SK-N-MC (cell line): ENCODE measurements around the gene LIPC.

ENCODE experiments used
- DNase-seq: peaks from one replicate; pipeline ENCODE4 v3.0.0-alpha.2; 2011; ENCODE audit warnings: low read depth, low spot score
- H3K27ac ChIP-seq: fragments of 200-600 bp; sonication (generic); 2 replicates; pipeline ENCODE4 v1.5.1; 2016; ENCODE audit warnings: mixed run types
- H3K36me3 ChIP-seq: fragments of 200-600 bp; sonication (generic); 2 replicates; pipeline ENCODE4 v1.6.1; 2017; ENCODE audit warnings: antibody characterized with exemption, low read length, mixed read lengths; ENCODE audit not compliant: insufficient read depth
- H3K4me3 ChIP-seq: fragments of 200-600 bp; sonication (generic); 2 replicates; pipeline ENCODE4 v1.5.1; 2016
- H3K9ac ChIP-seq: fragments of 200-600 bp; sonication (generic); 2 replicates; pipeline ENCODE4 v1.8.0; 2017; ENCODE audit warnings: mixed run types, mixed read lengths; ENCODE audit not compliant: insufficient read length
- H3K9me3 ChIP-seq: fragments of 200-600 bp; sonication (generic); 2 replicates; pipeline ENCODE4 v1.6.1; 2017; ENCODE audit warnings: low read depth, mild to moderate bottlenecking, antibody characterized with exemption, low read length, moderate library complexity, mixed read lengths
- EZH2 ChIP-seq: fragments of 200-600 bp; sonication (generic); IDR thresholded peaks from one replicate; pipeline ENCODE4 v1.6.1; 2017; ENCODE audit warnings: antibody characterized with exemption
- FOXP2 ChIP-seq: optimal IDR thresholded peaks from 2 replicates; pipeline ENCODE3; 2011; ENCODE audit warnings: mild to moderate bottlenecking, moderate library complexity; ENCODE audit not compliant: insufficient read depth; ENCODE audit errors: extremely low read length, control extremely low read depth
- POLR2AphosphoS5 ChIP-seq: IDR thresholded peaks from 2 replicates; pipeline ENCODE4 v1.6.1; 2012; ENCODE audit warnings: mild to moderate bottlenecking, low read depth, low read length, borderline replicate concordance

The LIPC gene

DNA sequence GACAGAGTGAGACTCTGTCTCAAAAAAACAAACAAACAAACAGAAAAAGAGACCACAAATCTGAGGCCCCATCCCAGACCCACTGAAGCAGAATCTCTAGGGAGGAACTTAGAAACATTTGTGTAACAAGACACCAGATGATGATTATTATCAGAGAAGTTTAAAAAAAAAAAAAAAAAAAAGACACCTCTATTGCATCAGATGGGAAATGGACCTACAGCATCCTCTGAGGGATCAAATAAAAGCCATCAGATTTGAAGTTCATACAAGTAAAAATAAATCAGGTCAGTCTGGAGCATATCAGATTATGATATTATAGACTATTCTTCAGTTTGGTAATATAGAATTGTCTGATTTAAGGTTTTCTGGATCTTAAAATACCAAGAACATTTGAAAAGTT lies 21.9 kb upstream of the LIPC start:
- H3K9me3 ChIP-seq, result no peaks in the 10 kb centered on the region
- no peak overlapping the region for H3K9ac ChIP-seq
- no peak for TF ChIP-seq POLR2AphosphoS5
- no peak for TF ChIP-seq FOXP2
- no peak for TF ChIP-seq EZH2
- H3K36me3 ChIP-seq, result no peaks in the 10 kb centered on the region
- H3K4me3 ChIP-seq, result no peak overlapping the region
- no peak for DNase-seq
- H3K27ac ChIP-seq, result no peak overlapping the region

DNA sequence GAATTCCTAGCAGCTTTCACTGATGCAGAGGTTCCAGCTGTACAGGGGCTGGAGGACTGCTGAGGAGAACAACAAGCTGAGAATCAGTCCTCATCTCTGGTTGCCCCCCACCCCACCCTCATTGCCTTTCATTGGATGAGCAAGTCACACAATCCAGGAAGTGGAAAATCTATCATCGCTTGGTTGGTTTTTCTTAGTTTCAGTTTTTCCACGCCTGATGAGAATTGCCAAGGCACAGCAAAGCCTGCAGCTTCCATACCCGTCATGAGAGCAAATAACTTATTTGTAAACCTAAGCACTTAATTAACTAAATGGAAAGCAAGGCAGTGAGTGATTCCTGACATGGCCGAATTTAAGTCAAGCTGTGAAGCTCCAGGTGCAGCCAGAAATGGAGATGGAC lies 21.4 kb upstream of the LIPC start:
- no peak overlapping the region for H3K9ac ChIP-seq
- no peaks in the 10 kb centered on the region for H3K36me3 ChIP-seq
- no peak overlapping the region for H3K4me3 ChIP-seq
- H3K9me3 ChIP-seq, result no peaks in the 10 kb centered on the region
- TF ChIP-seq EZH2 (no peak), POLR2AphosphoS5 (no peak), FOXP2 (no peak)
- DNase-seq, result no peak
- H3K27ac ChIP-seq, result no peak overlapping the region

DNA sequence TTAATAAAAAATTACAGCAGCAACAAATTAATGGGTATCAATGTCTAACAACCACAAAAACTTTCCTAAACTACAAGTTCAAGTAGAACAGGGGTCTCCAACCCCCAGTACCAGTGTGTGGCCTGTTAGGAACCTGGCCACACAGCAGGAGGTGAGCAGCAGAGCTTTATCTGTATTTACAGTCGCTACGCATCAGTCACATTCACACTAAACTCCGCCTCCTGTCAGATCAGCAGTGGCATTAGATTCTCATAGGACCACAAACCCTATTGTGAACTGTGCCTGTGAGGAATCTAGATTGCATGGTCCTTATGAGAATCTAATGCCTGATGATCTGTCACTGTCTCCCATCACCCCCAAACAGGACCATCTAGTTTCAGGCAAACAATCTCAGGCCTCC lies 18.5 kb upstream of the LIPC start:
- TF ChIP-seq FOXP2 (no peak), POLR2AphosphoS5 (no peak), EZH2 (no peak)
- H3K4me3 ChIP-seq, result no peak overlapping the region
- H3K36me3 ChIP-seq, result no peaks in the 10 kb centered on the region
- no peak overlapping the region for H3K9ac ChIP-seq
- no peak for DNase-seq
- no peaks in the 10 kb centered on the region for H3K9me3 ChIP-seq
- no peak overlapping the region for H3K27ac ChIP-seq

DNA sequence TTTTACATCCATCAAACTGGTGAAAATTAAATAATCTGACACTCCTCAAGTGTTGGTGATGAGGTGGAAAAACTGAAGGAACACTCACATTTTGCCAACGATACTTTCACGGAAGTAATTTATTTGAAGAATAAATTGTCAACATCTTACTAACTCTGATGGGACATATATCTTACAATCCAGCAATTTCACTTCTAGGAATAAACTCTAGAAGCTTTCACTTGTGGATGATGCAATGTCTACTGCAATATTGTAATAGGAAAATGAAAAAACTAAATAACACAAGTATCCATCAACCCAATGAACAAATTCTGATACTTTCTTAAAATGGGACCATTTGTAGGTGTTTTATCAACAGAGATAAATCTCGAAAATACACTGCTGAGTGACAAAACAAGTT lies 16.2 kb upstream of the LIPC start:
- TF ChIP-seq FOXP2 (no peak), POLR2AphosphoS5 (no peak), EZH2 (no peak)
- Histone ChIP-seq H3K36me3 (no peaks in the 10 kb centered on the region), H3K9me3 (no peaks in the 10 kb centered on the region), H3K4me3 (no peak overlapping the region), H3K9ac (no peak overlapping the region), H3K27ac (no peak overlapping the region)
- DNase-seq, result no peak

DNA sequence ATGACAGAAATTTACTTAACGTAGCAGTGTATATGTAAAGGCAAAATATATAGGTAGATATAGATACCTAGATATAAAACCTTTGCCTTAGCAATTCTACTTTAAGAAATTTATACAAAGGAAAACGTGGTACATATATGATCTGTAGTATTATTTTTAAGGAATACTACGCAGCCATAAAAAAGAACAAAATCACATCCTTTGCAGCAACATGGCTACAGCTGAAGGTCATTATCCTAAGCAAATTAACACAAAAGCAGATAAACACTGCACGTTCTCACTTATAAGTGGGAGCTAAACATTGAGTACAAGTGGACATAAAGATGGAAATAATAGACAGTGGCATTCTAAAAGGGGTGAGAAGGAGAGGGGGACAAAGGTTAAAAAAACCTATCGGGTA lies 14.8 kb upstream of the LIPC start:
- Histone ChIP-seq H3K4me3 (no peak overlapping the region), H3K27ac (no peak overlapping the region), H3K9ac (no peak overlapping the region), H3K9me3 (no peaks in the 10 kb centered on the region), H3K36me3 (no peaks in the 10 kb centered on the region)
- TF ChIP-seq EZH2, result no peak
- no peak for DNase-seq

DNA sequence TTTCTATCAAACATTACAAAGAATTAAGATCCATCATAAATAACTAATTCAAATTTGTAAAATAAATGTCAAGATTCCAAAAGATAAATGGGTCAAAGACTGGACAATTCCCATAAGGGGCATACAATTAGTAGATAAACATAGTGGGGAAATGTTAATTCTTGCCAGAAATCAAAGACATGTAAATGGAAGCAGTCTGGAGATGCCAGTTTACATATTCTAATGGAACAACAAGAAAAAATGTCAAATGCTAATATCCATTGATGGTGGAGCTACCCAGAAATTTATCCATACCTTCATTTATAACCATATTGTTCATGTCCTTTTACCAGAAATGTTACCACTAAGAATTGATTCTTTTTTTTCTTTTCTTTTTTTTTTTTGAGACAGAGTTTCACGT lies 13.7 kb upstream of the LIPC start:
- Histone ChIP-seq H3K9ac (no peak overlapping the region), H3K27ac (no peak overlapping the region), H3K9me3 (no peaks in the 10 kb centered on the region), H3K4me3 (no peak overlapping the region), H3K36me3 (no peaks in the 10 kb centered on the region)
- no peak for DNase-seq
- TF ChIP-seq FOXP2 (no peak), EZH2 (no peak), POLR2AphosphoS5 (no peak)

DNA sequence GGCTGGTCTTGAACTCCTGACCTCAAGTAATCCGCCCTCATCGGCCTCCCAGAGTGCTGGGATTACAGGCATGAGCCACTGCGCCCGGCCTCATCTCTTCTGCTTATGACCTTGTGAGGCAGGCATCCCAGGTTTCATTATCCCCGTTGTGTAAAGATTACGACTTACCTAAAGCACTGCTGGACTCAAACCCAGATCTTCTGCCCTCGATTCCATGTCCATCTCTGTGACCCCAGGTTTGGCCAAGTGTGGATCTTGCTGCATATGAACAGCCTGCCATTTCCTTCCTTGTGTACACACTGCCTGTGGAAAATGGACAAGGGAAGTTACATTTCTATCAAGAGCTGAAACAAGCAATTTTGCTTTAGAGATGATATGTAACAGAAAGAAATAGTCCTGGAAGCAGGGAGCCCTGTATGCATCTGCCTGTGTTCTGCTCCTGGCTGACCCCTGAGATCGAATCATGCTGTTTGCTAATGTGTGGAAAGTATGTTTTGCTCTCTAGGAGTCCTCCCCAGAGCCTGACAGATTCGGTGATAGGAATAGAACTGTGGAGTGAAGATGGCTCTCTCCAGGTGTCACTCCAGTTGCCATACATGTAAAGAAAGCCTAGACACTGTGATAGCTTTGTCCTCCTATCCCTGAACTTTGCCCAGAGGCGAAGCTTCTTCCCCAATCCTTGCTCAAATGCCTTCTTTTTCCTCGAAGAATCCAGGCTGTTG lies 11.8 kb upstream of the LIPC start:
- DNase-seq, result no peak
- no peaks in the 10 kb centered on the region for H3K9me3 ChIP-seq
- H3K4me3 ChIP-seq, result no peak overlapping the region
- no peak overlapping the region for H3K9ac ChIP-seq
- TF ChIP-seq EZH2, result no peak
- no peak for TF ChIP-seq FOXP2
- TF ChIP-seq POLR2AphosphoS5, result no peak
- H3K27ac ChIP-seq, result no peak overlapping the region
- H3K36me3 ChIP-seq, result no peaks in the 10 kb centered on the region

DNA sequence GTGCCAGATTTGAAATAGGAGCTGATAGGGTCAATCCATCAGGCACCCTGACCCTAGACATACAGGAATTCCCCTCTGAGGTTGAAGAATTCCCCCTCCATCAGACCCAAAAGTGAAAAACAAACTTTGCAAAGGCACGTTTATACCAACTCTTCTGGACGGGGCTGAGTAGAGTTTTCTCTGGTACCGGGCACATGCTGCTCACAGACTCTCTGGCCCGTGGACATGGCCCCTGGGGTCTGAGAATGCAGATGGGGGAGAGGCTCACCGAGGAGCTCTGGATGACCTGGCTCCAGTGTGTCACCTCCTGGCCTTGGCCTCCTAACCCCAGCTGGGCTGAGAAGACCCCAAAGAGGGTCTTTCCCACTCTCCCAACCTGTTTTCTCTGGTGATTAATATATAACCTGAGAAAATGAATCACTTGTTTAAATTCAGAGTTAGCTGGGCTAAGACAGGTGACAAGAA lies 11.2 kb upstream of the LIPC start:
- Histone ChIP-seq H3K27ac (no peak overlapping the region), H3K9ac (no peak overlapping the region), H3K36me3 (no peaks in the 10 kb centered on the region), H3K9me3 (no peaks in the 10 kb centered on the region), H3K4me3 (no peak overlapping the region)
- DNase-seq, result no peak
- TF ChIP-seq EZH2 (no peak), FOXP2 (no peak), POLR2AphosphoS5 (no peak)

DNA sequence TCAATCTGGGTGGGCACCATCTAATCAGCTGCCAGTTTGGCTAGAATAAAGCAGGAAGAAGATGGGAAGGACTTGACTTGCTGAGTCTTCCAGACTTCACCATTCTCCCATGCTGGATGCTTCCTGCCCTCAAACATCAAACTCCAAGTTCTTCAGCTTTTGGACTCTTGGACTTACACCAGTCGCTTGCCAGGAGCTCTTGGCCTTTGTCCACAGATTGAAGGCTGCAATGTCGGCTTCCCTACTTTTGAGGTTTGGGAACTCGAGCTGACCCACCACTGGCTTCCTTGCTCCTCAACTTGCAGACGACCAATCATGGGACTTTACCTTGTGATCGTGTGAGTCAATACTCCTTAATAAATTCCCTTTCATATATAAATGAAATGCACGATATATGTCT lies 8.6 kb upstream of the LIPC start:
- Histone ChIP-seq H3K27ac (no peak overlapping the region), H3K4me3 (no peak overlapping the region), H3K9ac (no peak overlapping the region), H3K36me3 (no peaks in the 10 kb centered on the region), H3K9me3 (no peaks in the 10 kb centered on the region)
- no peak for DNase-seq
- no peak for TF ChIP-seq POLR2AphosphoS5
- no peak for TF ChIP-seq EZH2
- no peak for TF ChIP-seq FOXP2
